Panc1 (cell line): Measurements from ENCODE around the gene IL33. TPM values are rescaled to one million over a fixed set of nuclear protein-coding genes. Genes with fewer than 3 reads are reported as not detected.

ENCODE experiments used
- ATAC-seq: fragments of 200-7000 bp; cut with Tn5 transposase; 2 replicates; pipeline ENCODE4 v1.9.1; 2020; ENCODE audit warnings: mild to moderate bottlenecking, moderate library complexity
- Bru-seq: library from RNA; stranded (reverse); fragments of 400-500 nt; gene quantifications from one replicate; lab custom pipeline; 2021; lab: Mats Ljungman, UMichigan
- BruChase-seq, 2 experiments: library from RNA; stranded (reverse); fragments of 400-500 nt; gene quantifications; one replicate each; lab custom pipeline; 2021; lab: Mats Ljungman, UMichigan
- BruUV-seq: library from RNA; stranded (reverse); fragments of 400-500 nt; replicated peaks from 2 replicates; lab custom pipeline; 2021; lab: Mats Ljungman, UMichigan
- CTCF ChIA-PET: fragments of 300-600 bp; sonication (Branson Sonifier 250); formaldehyde crosslinking; loops from one replicate; lab custom pipeline; 2022; ENCODE audit warnings: antibody characterized with exemption; lab: Charles Lee
- POLR2A ChIA-PET: fragments of 300-600 bp; sonication (Branson Sonifier 250); formaldehyde crosslinking; loops from one replicate; lab custom pipeline; 2022; ENCODE audit warnings: antibody characterized with exemption; lab: Charles Lee
- DNase-seq: peaks from one replicate; pipeline ENCODE4 v3.0.0-alpha.2; 2010; ENCODE audit warnings: low read depth, low spot score
- H3K27ac ChIP-seq: 2 replicates; pipeline ENCODE4 v1.5.1; 2011; ENCODE audit warnings: mild to moderate bottlenecking, low read length, inconsistent platforms
- H3K27me3 ChIP-seq: fragments of 200-500 bp; sonication (Bioruptor generic); 2 replicates; pipeline ENCODE4 v1.6.0; 2014; ENCODE audit warnings: low read length, inconsistent platforms; ENCODE audit not compliant: control insufficient read depth, insufficient read depth
- H3K36me3 ChIP-seq: fragments of 200-500 bp; sonication (Bioruptor generic); 2 replicates; pipeline ENCODE4 v1.5.1; 2014; ENCODE audit warnings: inconsistent platforms, mild to moderate bottlenecking, low read length, moderate library complexity; ENCODE audit not compliant: control insufficient read depth, insufficient read depth
- H3K4me1 ChIP-seq: 2 replicates; pipeline ENCODE4 v1.5.1; 2011; ENCODE audit warnings: inconsistent platforms, mild to moderate bottlenecking, low read length, moderate library complexity; ENCODE audit not compliant: control insufficient read depth, insufficient read depth
- H3K4me3 ChIP-seq, 2 experiments: 2 replicates each; pipeline ENCODE4 v1.5.1; 2011 to 2012; ENCODE audit warnings: low read depth in 2 of 2, low read length in 2 of 2, mild to moderate bottlenecking in 2 of 2, inconsistent platforms in 1 of 2, moderate library complexity in 1 of 2
- H3K9me3 ChIP-seq: fragments of 200-500 bp; sonication (Bioruptor generic); 2 replicates; pipeline ENCODE4 v1.5.1; 2014; ENCODE audit warnings: low read depth, mild to moderate bottlenecking, inconsistent platforms, low read length, moderate library complexity; ENCODE audit not compliant: control insufficient read depth, insufficient read depth
- POLR2AphosphoS5 ChIP-seq: IDR thresholded peaks from 2 replicates; pipeline ENCODE4 v1.6.1; 2012; ENCODE audit warnings: mild to moderate bottlenecking, low read depth, low read length, moderate library complexity
- SIN3A ChIP-seq: IDR thresholded peaks from 2 replicates; pipeline ENCODE4 v1.6.1; 2012; ENCODE audit warnings: low read depth, mild to moderate bottlenecking, low read length, moderate library complexity, borderline replicate concordance; ENCODE audit not compliant: insufficient read depth
- TCF7L2 ChIP-seq: IDR thresholded peaks from 2 replicates; pipeline ENCODE4 v1.6.1; 2011; ENCODE audit warnings: mild to moderate bottlenecking, low read depth, low read length, inconsistent platforms
- in situ Hi-C: cut with HindIII; loops from 2 replicates; pipeline ENCODE4 v1.10.0; 2016; ENCODE audit warnings: low sequenced_read_pairs, low pct_unique_long_range_greater_than_20kb
- intact Hi-C: fragments of 100-400 bp; cut with micrococcal nuclease; formaldehyde crosslinking; loops from one replicate; pipeline ENCODE4 v1.10.0; 2022; ENCODE audit not compliant: unreplicated experiment
- long read RNA-seq: library from polyadenylated mRNA; unstranded; transcript quantifications from one replicate; pipeline ENCODE4 v2.0.0, GENCODE V29; 2021; ENCODE audit not compliant: unreplicated experiment
- polyA plus RNA-seq: library from polyadenylated mRNA; unstranded; fragments of >200 nt; gene quantifications from one replicate; pipeline ENCODE4 v1.2.1, GENCODE V29; 2012; ENCODE audit warnings: missing spikeins; ENCODE audit not compliant: insufficient read length
- total RNA-seq: library from RNA; stranded (reverse); gene quantifications from one replicate; pipeline ENCODE4 v1.2.1, GENCODE V29; 2021; ENCODE audit not compliant: unreplicated experiment
- TF ChIP-seq, protein P1 (sequence below): fragments of 450-650 bp; IDR thresholded peaks from 2 replicates; pipeline ENCODE4 v1.5.1; 2017; ENCODE audit warnings: mild to moderate bottlenecking
- TF ChIP-seq, protein P2 (sequence below), 2 experiments: IDR thresholded peaks; 2 replicates each; pipeline ENCODE4 v1.6.1; 2011 to 2012; ENCODE audit warnings: low read depth in 2 of 2, control low read depth in 1 of 2, low read length in 1 of 2, mild to moderate bottlenecking in 1 of 2, moderate library complexity in 1 of 2; ENCODE audit not compliant: insufficient read depth in 1 of 2

IL33 gene, protein sequence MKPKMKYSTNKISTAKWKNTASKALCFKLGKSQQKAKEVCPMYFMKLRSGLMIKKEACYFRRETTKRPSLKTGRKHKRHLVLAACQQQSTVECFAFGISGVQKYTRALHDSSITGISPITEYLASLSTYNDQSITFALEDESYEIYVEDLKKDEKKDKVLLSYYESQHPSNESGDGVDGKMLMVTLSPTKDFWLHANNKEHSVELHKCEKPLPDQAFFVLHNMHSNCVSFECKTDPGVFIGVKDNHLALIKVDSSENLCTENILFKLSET
- total RNA-seq, result not detected
- polyA plus RNA-seq, result not detected
- not detected for Bru-seq, nascent RNA
- percentile 6 among the genes with signal in this experiment for BruChase-seq, experiment 1, labeled RNA remaining after a 2-hour chase
- BruChase-seq, experiment 2, labeled RNA remaining after a 6-hour chase, result not detected
- long read RNA-seq, result 0 reads

DNA sequence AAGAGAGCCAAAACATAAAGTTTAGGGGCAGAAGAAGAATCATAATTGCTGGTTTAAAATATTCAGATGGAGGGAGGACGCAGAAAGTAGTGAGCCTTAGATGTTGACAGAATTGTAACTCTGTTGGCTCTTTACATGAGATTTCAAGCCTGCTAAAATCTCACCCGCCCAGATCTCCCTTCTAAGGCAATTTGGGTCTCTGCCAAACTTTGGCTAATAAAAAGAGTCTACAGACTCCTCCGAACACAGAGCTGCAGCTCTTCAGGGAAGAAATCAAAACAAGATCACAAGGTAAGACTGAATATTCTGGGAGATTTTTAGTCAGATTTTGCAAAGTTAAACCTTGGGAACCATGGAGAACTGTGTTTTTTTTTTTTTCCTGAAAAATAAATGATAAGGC lies at the start of gene IL33:
IL33 (plus strand) TSS at position 246 of the 400 bp plus-strand sequence. CDS start 25,888 bp downstream, outside the sequence.
- CTCF ChIA-PET, result no interaction called here
- no TSS peak for BruUV-seq
- in situ Hi-C loops, result no loop called here

DNA sequence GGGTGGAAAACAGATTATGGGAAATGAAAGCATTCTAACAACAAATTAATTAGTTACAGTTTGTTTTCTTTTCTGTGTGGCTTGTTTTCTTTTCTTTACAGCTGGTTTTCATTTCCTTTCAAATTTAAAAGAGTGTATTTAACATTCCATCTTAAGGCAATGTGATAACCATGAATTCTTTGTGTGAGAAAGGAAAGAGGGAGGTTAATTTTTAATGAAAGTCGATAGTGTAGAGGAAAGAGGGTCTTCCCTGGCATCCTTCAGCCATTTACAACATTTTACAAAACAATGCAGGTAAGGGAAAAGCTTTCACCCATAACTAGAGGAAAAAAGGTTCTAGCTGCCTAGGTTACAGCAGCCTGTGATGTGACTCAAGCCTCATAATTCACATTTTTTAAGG lies 43.9 kb upstream of the IL33 start:
- no peaks in the 10 kb centered on the region for H3K36me3 ChIP-seq
- H3K4me3 ChIP-seq, result no peak overlapping the region
- ATAC-seq (no peak), DNase-seq (no peak)
- H3K9me3 ChIP-seq, result no peaks in the 10 kb centered on the region
- intact Hi-C loops (no loop called here), in situ Hi-C loops (no loop called here)
- ChIA-PET CTCF (no interaction called here), POLR2A (no interaction called here)
- TF ChIP-seq, protein P1, sequence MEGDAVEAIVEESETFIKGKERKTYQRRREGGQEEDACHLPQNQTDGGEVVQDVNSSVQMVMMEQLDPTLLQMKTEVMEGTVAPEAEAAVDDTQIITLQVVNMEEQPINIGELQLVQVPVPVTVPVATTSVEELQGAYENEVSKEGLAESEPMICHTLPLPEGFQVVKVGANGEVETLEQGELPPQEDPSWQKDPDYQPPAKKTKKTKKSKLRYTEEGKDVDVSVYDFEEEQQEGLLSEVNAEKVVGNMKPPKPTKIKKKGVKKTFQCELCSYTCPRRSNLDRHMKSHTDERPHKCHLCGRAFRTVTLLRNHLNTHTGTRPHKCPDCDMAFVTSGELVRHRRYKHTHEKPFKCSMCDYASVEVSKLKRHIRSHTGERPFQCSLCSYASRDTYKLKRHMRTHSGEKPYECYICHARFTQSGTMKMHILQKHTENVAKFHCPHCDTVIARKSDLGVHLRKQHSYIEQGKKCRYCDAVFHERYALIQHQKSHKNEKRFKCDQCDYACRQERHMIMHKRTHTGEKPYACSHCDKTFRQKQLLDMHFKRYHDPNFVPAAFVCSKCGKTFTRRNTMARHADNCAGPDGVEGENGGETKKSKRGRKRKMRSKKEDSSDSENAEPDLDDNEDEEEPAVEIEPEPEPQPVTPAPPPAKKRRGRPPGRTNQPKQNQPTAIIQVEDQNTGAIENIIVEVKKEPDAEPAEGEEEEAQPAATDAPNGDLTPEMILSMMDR, result no peak
- TF ChIP-seq POLR2AphosphoS5, result no peak
- no peak for TF ChIP-seq TCF7L2
- TF ChIP-seq SIN3A, result no peak
- TF ChIP-seq, protein P2, sequence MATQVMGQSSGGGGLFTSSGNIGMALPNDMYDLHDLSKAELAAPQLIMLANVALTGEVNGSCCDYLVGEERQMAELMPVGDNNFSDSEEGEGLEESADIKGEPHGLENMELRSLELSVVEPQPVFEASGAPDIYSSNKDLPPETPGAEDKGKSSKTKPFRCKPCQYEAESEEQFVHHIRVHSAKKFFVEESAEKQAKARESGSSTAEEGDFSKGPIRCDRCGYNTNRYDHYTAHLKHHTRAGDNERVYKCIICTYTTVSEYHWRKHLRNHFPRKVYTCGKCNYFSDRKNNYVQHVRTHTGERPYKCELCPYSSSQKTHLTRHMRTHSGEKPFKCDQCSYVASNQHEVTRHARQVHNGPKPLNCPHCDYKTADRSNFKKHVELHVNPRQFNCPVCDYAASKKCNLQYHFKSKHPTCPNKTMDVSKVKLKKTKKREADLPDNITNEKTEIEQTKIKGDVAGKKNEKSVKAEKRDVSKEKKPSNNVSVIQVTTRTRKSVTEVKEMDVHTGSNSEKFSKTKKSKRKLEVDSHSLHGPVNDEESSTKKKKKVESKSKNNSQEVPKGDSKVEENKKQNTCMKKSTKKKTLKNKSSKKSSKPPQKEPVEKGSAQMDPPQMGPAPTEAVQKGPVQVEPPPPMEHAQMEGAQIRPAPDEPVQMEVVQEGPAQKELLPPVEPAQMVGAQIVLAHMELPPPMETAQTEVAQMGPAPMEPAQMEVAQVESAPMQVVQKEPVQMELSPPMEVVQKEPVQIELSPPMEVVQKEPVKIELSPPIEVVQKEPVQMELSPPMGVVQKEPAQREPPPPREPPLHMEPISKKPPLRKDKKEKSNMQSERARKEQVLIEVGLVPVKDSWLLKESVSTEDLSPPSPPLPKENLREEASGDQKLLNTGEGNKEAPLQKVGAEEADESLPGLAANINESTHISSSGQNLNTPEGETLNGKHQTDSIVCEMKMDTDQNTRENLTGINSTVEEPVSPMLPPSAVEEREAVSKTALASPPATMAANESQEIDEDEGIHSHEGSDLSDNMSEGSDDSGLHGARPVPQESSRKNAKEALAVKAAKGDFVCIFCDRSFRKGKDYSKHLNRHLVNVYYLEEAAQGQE (IDR thresholded peaks at IDR 0.05; ENCODE audit: insufficient read depth in 1 of 2, low read depth in 2 of 2, low read length in 1 of 2), result no peak
- BruUV-seq, result no TSS peak
- no peak overlapping the region for H3K27ac ChIP-seq
- no peaks in the 10 kb centered on the region for H3K27me3 ChIP-seq
- no peaks in the 10 kb centered on the region for H3K4me1 ChIP-seq

More for the DNA sequence above, at the start of gene IL33:
- H3K9me3 ChIP-seq, result no peaks in the 10 kb centered on the region
- no peaks in the 10 kb centered on the region for H3K4me1 ChIP-seq
- H3K27ac ChIP-seq, result no peak within 1 kb of the TSS
- DNase-seq (no peak), ATAC-seq (no peak)
- intact Hi-C loops, result no loop called here
- no peaks in the 10 kb centered on the region for H3K27me3 ChIP-seq
- TF ChIP-seq TCF7L2 (no peak), POLR2AphosphoS5 (no peak), SIN3A (no peak)
- TF ChIP-seq, protein P2 (IDR thresholded peaks at IDR 0.05; ENCODE audit: insufficient read depth in 1 of 2, low read depth in 2 of 2, low read length in 1 of 2), result no peak
- TF ChIP-seq, protein P1, result no peak
- H3K4me3 ChIP-seq, result no peak within 1 kb of the TSS
- H3K36me3 ChIP-seq, result no peaks in the 10 kb centered on the region
- POLR2A ChIA-PET, result no interaction called here
